Measurements from ENCODE around the gene TMEM163.
"Not testable (repeated sequence)": the region's sequence is repeated elsewhere in the genome, so short reads cannot be mapped to it uniquely, and the experiment has no call there.

Gene TMEM163

DNA sequence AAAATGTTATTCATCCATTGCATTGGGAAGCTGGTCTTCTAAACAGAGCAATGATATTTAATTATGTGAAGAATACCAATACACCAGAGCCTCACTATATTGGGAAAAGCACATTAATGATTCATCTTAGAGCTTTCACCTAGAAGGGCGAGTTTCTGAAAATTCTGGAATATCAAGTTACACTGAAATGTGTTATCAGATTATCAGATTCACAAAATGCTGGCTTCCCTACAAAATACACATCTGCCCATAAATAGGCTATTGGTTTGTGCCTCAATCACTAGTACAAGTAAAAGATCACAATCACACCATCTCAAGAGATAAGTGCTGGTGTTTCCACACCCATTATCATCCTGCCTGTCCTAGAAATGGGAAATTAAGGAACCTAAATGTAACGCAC is 200.7 kb downstream of the TMEM163 start:
- TF ChIP-seq, protein P1, sequence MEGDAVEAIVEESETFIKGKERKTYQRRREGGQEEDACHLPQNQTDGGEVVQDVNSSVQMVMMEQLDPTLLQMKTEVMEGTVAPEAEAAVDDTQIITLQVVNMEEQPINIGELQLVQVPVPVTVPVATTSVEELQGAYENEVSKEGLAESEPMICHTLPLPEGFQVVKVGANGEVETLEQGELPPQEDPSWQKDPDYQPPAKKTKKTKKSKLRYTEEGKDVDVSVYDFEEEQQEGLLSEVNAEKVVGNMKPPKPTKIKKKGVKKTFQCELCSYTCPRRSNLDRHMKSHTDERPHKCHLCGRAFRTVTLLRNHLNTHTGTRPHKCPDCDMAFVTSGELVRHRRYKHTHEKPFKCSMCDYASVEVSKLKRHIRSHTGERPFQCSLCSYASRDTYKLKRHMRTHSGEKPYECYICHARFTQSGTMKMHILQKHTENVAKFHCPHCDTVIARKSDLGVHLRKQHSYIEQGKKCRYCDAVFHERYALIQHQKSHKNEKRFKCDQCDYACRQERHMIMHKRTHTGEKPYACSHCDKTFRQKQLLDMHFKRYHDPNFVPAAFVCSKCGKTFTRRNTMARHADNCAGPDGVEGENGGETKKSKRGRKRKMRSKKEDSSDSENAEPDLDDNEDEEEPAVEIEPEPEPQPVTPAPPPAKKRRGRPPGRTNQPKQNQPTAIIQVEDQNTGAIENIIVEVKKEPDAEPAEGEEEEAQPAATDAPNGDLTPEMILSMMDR (IDR thresholded peaks at IDR 0.05), result no peak
- no peak for DNase-seq (ENCODE audit: low spot score)
- Histone ChIP-seq H3K27ac (no peak overlapping the region), H3K4me3 (no peak overlapping the region)

DNA sequence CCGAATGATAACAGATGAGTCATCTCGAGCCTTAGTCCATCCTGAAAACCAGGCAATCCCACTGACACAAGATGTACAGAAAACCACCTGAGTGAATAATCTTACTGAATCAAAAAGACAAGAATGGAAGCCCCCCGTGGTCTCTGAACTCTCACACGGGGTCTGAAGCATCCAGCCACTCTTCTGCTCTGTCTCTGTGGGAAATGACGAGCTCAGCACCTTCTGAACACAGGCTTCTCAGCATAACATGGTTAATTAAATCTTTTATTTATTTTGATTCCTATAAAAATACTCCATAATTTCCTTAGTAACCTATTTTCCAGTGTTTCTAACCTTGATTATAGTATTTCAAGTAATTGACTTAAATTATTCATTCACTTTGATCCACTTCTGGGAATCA is 203.7 kb downstream of the TMEM163 start:
- DNase-seq (ENCODE audit: low spot score), result no peak
- H3K4me3 ChIP-seq, result no peak overlapping the region
- H3K27ac ChIP-seq, result no peak overlapping the region
- TF ChIP-seq, protein P1 (IDR thresholded peaks at IDR 0.05), result no peak

DNA sequence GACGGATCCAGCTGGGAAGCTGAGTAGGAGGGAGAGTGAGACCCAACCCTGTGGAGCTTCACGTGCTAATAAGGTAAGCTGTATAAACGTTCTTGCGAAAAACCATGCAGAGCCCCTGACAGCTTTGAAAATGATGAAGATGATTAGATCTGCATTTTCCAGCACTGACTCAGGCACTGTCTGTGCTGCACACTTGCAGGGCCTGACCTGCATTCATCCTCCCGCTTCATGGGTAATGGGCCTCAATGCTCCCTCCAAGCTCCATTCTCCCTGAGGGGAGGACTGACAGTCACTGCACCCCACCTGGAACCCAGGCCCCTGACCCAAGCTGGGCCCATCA is 205.4 kb downstream of the TMEM163 start:
- Histone ChIP-seq H3K4me3 (no peak overlapping the region), H3K27ac (no peak overlapping the region)
- DNase-seq (ENCODE audit: low spot score), result no peak
- TF ChIP-seq, protein P1 (IDR thresholded peaks at IDR 0.05), result no peak

DNA sequence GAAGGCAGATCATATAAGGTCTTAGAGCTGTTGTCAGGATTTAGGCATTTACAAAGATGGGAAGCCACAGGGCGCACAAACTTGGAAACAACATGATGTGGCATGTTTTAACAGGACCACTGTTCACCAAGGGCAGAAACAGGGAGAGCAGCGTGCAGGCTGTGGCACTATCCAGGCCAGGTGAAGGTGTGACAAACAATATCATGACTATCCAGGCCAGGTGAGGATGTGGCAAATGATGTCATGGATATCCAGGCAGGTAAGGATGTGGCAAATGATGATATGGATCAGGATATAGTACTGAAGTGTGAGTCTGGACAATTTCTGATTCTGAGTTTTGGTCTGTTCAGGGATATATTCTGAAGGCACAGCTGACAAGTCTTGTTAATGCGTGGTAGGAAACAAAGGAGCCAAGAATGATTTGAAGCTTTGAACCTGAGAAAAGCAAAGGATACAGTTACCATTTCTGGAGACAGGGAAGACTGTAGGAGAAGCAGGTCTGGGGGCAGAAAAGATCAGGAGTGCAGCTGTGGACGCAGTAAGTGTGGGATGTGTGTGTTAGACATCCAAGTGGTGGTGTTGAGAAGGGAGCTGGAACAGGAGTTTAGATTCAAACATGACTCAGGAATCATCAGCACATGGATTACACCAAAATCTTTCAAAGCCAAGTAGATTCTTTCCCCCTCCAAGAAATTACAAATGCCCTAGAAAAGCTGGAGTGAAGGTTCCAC is 205.9 kb downstream of the TMEM163 start:
- TF ChIP-seq, protein P1 (IDR thresholded peaks at IDR 0.05), result no peak
- Histone ChIP-seq H3K4me3 (no peak overlapping the region), H3K27ac (no peak overlapping the region)
- DNase-seq (ENCODE audit: low spot score), result no peak

DNA sequence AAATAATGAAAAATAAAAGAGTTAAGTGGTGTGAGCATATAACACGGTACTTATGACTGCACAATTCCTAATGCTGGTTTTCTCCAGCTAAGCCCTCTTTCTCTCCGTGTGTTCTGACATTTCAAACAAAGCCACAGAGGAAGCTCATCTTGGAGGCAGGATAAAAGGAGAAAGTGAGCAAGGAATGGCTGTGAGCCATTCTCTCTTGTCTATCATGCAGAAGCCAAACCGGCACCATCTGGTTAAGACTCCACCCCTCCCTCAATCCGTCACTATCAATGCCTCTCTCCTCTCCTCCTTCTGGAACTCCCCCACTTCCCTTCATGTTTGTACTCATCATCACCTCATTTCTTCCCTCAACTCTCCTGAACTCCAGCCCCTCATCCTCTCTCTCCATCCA is 210.4 kb downstream of the TMEM163 start:
- TF ChIP-seq, protein P1 (IDR thresholded peaks at IDR 0.05), result no peak
- Histone ChIP-seq H3K27ac (no peak overlapping the region), H3K4me3 (no peak overlapping the region)
- no peak for DNase-seq (ENCODE audit: low spot score)

DNA sequence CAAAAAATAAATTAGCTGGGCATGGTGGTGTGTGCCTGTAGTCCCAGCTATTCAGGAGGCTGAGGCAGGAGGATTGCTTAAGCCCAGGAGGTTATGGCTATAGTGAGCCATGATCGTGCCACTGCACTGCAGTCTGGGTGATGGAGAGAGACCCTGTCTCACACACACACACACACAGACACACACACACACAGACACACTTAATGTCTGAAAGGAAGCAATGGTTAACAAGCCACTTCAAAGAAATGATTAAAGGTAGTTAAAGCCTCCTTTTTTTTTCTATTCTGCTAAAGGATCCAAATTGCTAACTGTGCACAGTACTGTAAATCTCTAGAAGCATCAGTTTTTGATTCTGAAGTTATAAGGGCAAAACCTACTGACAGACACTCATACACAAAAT is 211.1 kb downstream of the TMEM163 start:
- no peak for DNase-seq (ENCODE audit: low spot score)
- Histone ChIP-seq H3K27ac (no peak overlapping the region), H3K4me3 (no peak overlapping the region)
- TF ChIP-seq, protein P1 (IDR thresholded peaks at IDR 0.05), result no peak

DNA sequence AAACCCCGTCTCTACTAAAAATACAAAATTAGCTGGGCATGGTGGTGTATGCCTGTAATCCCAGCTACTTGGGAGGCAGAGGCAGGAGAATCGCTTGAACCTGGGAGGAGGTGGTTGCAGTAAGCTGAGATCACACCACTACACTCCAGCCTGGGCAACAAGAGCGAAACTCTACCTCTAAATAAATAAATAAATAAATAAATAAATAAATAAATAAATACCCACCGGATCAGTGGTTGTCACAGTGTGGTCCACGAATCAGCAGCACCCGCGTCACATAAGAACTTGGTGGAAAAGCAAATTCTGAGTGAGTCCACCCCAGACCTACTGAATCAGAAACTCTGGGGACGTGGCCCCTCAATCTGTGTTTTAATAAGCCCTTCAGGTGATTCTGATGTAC is 211.6 kb downstream of the TMEM163 start:
- H3K27ac ChIP-seq; H3K4me3 ChIP-seq; DNase-seq (ENCODE audit: low spot score): not testable (repeated sequence)
